ENCODE results near the gene GABRR1. TPM values are rescaled to one million over a fixed set of nuclear protein-coding genes. Genes with fewer than 3 reads are reported as not detected.
"Not testable (repeated sequence)": the region's sequence is repeated elsewhere in the genome, so short reads cannot be mapped to it uniquely, and the experiment has no call there.

Gene GABRR1
- total RNA-seq, 1 donor from 2014 or later: not detected

- no peak for DNase-seq
These were observed 69.0 kb downstream of the GABRR1 start for GRCh38 chr6:89148016-89148750.

GRCh38 chr6:89146718-89147700, 70.1 kb downstream of the GABRR1 start:
- peak; percentile 46 for DNase-seq

GRCh38 chr6:89145956-89146717, 71.0 kb downstream of the GABRR1 start, which contains the start of gene PM20D2:
Gene PM20D2 (plus strand): TSS chr6:89146055. CDS start chr6:89146145, 90 bp downstream.
- peak; percentile 61 for DNase-seq

- DNase-seq: peak; percentile 35
These were observed 71.8 kb downstream of the GABRR1 start for GRCh38 chr6:89145091-89145955.

GRCh38 chr6:89144354-89144906, 72.7 kb downstream of the GABRR1 start:
- no peak for DNase-seq

- DNase-seq: no peak
These were observed 76.6 kb downstream of the GABRR1 start for GRCh38 chr6:89140347-89141156.

- DNase-seq: no peak
These were observed 77.4 kb downstream of the GABRR1 start for GRCh38 chr6:89139509-89140346.

- peak; percentile 24 for DNase-seq
These were observed 79.0 kb downstream of the GABRR1 start for GRCh38 chr6:89138173-89138572.

GRCh38 chr6:89134723-89135122, 82.4 kb downstream of the GABRR1 start:
- no peak for DNase-seq

- DNase-seq: no peak
These were observed 83.2 kb downstream of the GABRR1 start for GRCh38 chr6:89133981-89134380.

- DNase-seq: no peak
These were observed 85.1 kb downstream of the GABRR1 start for GRCh38 chr6:89132057-89132456.

GRCh38 chr6:89131599-89131998, 85.6 kb downstream of the GABRR1 start:
- no peak for DNase-seq

GRCh38 chr6:89128256-89128671, 88.9 kb downstream of the GABRR1 start:
- not testable (repeated sequence) for DNase-seq

Other genes starting within 250 kb of the GABRR1 start
- 63.8 TPM in 2 replicates for gene PNRC1, start 136.6 kb downstream of the GABRR1 start, total RNA-seq
- gene SRSF12, start 99.3 kb downstream of the GABRR1 start, total RNA-seq: under 0.01 and 0.09 TPM in 2 replicates
- 5.1 and 7.0 TPM in 2 replicates for gene PM20D2, start 71.3 kb downstream of the GABRR1 start, total RNA-seq
- gene GABRR2, start 97.9 kb upstream of the GABRR1 start, total RNA-seq: 0.14 and 0.51 TPM in 2 replicates
- 48.2 and 65.5 TPM in 2 replicates for gene UBE2J1, start 135.4 kb upstream of the GABRR1 start, total RNA-seq
- 0.51 and 1.2 TPM in 2 replicates for gene RRAGD, start 194.9 kb upstream of the GABRR1 start, total RNA-seq
- gene ANKRD6, start 215.8 kb upstream of the GABRR1 start, total RNA-seq: 12.1 and 13.6 TPM in 2 replicates

Measured in dermis blood vessel endothelial cell (primary cell).